HepG2 (cell line): Measurements from ENCODE around the gene VARS2. TPM values are rescaled to one million over a fixed set of nuclear protein-coding genes. Genes with fewer than 3 reads are reported as not detected.
A peak's percentile ranks its signal among the peaks of the same experiment; 100 is the strongest.

Experiments
- microRNA-seq: library from miRNA; unstranded; fragments of <30 nt; microRNA quantifications from one replicate; pipeline ENCODE4, GENCODE V29; 2020
- polyA plus RNA-seq, 8 experiments: library from polyadenylated mRNA; depleted of rRNA in 3 of 8; stranded (reverse) in 7 of 8; unstranded in 1 of 8; fragments of >200 nt; fragmentation: Illumina TruSeq in 4 of 8; extraction: Trizol in 4 of 8; gene quantifications; 2 replicates each; pipeline versions ENCODE4 v1.2.1 to v1.2.3, GENCODE V29; 2011 to 2016; ENCODE audit warnings: low read depth in 4 of 8, missing spikeins in 1 of 8, mixed read lengths in 1 of 8; ENCODE audit not compliant: insufficient read depth in 1 of 8
- small RNA-seq, 3 experiments: library from RNA; depleted of rRNA; stranded (forward); fragments of <200 nt; gene quantifications; one replicate each; pipeline ENCODE3, GENCODE V24; 2012; ENCODE audit warnings: low read depth in 2 of 3, low replicate concordance in 1 of 3; ENCODE audit not compliant: insufficient read length in 3 of 3, insufficient read depth in 2 of 3
- total RNA-seq, 5 experiments: library from RNA; depleted of rRNA; stranded (reverse); fragments of >200 nt; fragmentation: Illumina TruSeq; extraction: Trizol; gene quantifications; 2 replicates each; pipeline ENCODE4 v1.2.3, GENCODE V29; 2016; ENCODE audit warnings: low read depth in 1 of 5

VARS2 gene
- total and polyA plus RNA-seq, 2 of the 13 experiments (the other 11 are each of a cell fraction or from before 2014, with no cell fraction given), result 61.8 to 71.8 TPM

Small RNA genes within 50 kb of the gene (microRNA-seq; reads per million reads assigned to microRNA genes)
- 2.2 reads per million, percentile 11 among the genes with 10 or more reads in this experiment for gene MIR4640

Small RNA genes within 50 kb of the gene (small RNA-seq; reads per million reads assigned to genes)
- gene RF00019, result 0 reads per million in 3 experiments

Other genes with a start within 250 kb of the VARS2 start
- 48.2 and 58.5 TPM in 2 replicates for gene DHX16, start 241.2 kb upstream of the VARS2 start, total RNA-seq (2016; rRNA removed; fragmentation: Illumina TruSeq; extraction: Trizol)
- gene DHX16, start 241.2 kb upstream of the VARS2 start, polyA plus RNA-seq (2011; rRNA removed), result 57.0 and 73.4 TPM in 2 replicates
- gene PPP1R18, start 227.6 kb upstream of the VARS2 start, total RNA-seq (2016; rRNA removed; fragmentation: Illumina TruSeq; extraction: Trizol), result 3.1 and 4.9 TPM in 2 replicates
- 9.2 and 10.5 TPM in 2 replicates for gene PPP1R18, start 227.6 kb upstream of the VARS2 start, polyA plus RNA-seq (2011; rRNA removed)
- gene NRM, start 223.3 kb upstream of the VARS2 start, total RNA-seq (2016; rRNA removed; fragmentation: Illumina TruSeq; extraction: Trizol), result 7.4 and 16.0 TPM in 2 replicates
- gene NRM, start 223.3 kb upstream of the VARS2 start, polyA plus RNA-seq (2011; rRNA removed), result 12.5 TPM in 2 replicates
- 8.4 and 20.5 TPM in 2 replicates for gene MDC1, start 197.0 kb upstream of the VARS2 start, total RNA-seq (2016; rRNA removed; fragmentation: Illumina TruSeq; extraction: Trizol)
- 11.7 and 14.0 TPM in 2 replicates for gene MDC1, start 197.0 kb upstream of the VARS2 start, polyA plus RNA-seq (2011; rRNA removed)
- 911 and 1,275 TPM in 2 replicates for gene TUBB, start 193.9 kb upstream of the VARS2 start, total RNA-seq (2016; rRNA removed; fragmentation: Illumina TruSeq; extraction: Trizol)
- 980 and 1,163 TPM in 2 replicates for gene TUBB, start 193.9 kb upstream of the VARS2 start, polyA plus RNA-seq (2011; rRNA removed)
- 77.8 and 82.3 TPM in 2 replicates for gene FLOT1, start 171.6 kb upstream of the VARS2 start, total RNA-seq (2016; rRNA removed; fragmentation: Illumina TruSeq; extraction: Trizol)
- 130 and 150 TPM in 2 replicates for gene FLOT1, start 171.6 kb upstream of the VARS2 start, polyA plus RNA-seq (2011; rRNA removed)
- 28.7 and 51.1 TPM in 2 replicates for gene IER3, start 169.7 kb upstream of the VARS2 start, total RNA-seq (2016; rRNA removed; fragmentation: Illumina TruSeq; extraction: Trizol)
- gene IER3, start 169.7 kb upstream of the VARS2 start, polyA plus RNA-seq (2011; rRNA removed), result 131 and 151 TPM in 2 replicates
- 7.0 and 16.7 TPM in 2 replicates for gene DDR1, start 29.7 kb upstream of the VARS2 start, total RNA-seq (2016; rRNA removed; fragmentation: Illumina TruSeq; extraction: Trizol)
- 20.2 and 25.0 TPM in 2 replicates for gene DDR1, start 29.7 kb upstream of the VARS2 start, polyA plus RNA-seq (2011; rRNA removed)
- gene GTF2H4, start 6.0 kb upstream of the VARS2 start, total RNA-seq (2016; rRNA removed; fragmentation: Illumina TruSeq; extraction: Trizol), result 15.9 and 18.0 TPM in 2 replicates
- 49.3 and 58.3 TPM in 2 replicates for gene GTF2H4, start 6.0 kb upstream of the VARS2 start, polyA plus RNA-seq (2011; rRNA removed)
- gene SFTA2, start 17.9 kb downstream of the VARS2 start, total RNA-seq (2016; rRNA removed; fragmentation: Illumina TruSeq; extraction: Trizol), result not detected in 2 replicates
- not detected in 2 replicates for gene SFTA2, start 17.9 kb downstream of the VARS2 start, polyA plus RNA-seq (2011; rRNA removed)
- gene MUCL3, start 26.7 kb downstream of the VARS2 start, total RNA-seq (2016; rRNA removed; fragmentation: Illumina TruSeq; extraction: Trizol), result not detected in 2 replicates
- gene MUCL3, start 26.7 kb downstream of the VARS2 start, polyA plus RNA-seq (2011; rRNA removed), result not detected in 2 replicates
- gene MUC21, start 69.5 kb downstream of the VARS2 start, total RNA-seq (2016; rRNA removed; fragmentation: Illumina TruSeq; extraction: Trizol), result not detected in 2 replicates
- gene MUC21, start 69.5 kb downstream of the VARS2 start, polyA plus RNA-seq (2011; rRNA removed), result not detected in 2 replicates
- not detected in 2 replicates for gene MUC22, start 96.2 kb downstream of the VARS2 start, total RNA-seq (2016; rRNA removed; fragmentation: Illumina TruSeq; extraction: Trizol)
- not detected in 2 replicates for gene MUC22, start 96.2 kb downstream of the VARS2 start, polyA plus RNA-seq (2011; rRNA removed)
- not detected in 2 replicates for gene C6orf15, start 198.3 kb downstream of the VARS2 start, total RNA-seq (2016; rRNA removed; fragmentation: Illumina TruSeq; extraction: Trizol)
- gene C6orf15, start 198.3 kb downstream of the VARS2 start, polyA plus RNA-seq (2011; rRNA removed), result not detected in 2 replicates
- gene PSORS1C1, start 200.6 kb downstream of the VARS2 start, total RNA-seq (2016; rRNA removed; fragmentation: Illumina TruSeq; extraction: Trizol), result 0.02 TPM in 1 of 2 replicates, not detected in the other
- 0.01 and 0.24 TPM in 2 replicates for gene PSORS1C1, start 200.6 kb downstream of the VARS2 start, polyA plus RNA-seq (2011; rRNA removed)
- not detected in 2 replicates for gene CDSN, start 206.2 kb downstream of the VARS2 start, total RNA-seq (2016; rRNA removed; fragmentation: Illumina TruSeq; extraction: Trizol)
- not detected in 2 replicates for gene CDSN, start 206.2 kb downstream of the VARS2 start, polyA plus RNA-seq (2011; rRNA removed)
- not detected in 2 replicates for gene PSORS1C2, start 224.8 kb downstream of the VARS2 start, total RNA-seq (2016; rRNA removed; fragmentation: Illumina TruSeq; extraction: Trizol)
- not detected in 2 replicates for gene PSORS1C2, start 224.8 kb downstream of the VARS2 start, polyA plus RNA-seq (2011; rRNA removed)
- 20.2 and 28.2 TPM in 2 replicates for gene CCHCR1, start 243.6 kb downstream of the VARS2 start, total RNA-seq (2016; rRNA removed; fragmentation: Illumina TruSeq; extraction: Trizol)
- 14.6 and 17.2 TPM in 2 replicates for gene CCHCR1, start 243.6 kb downstream of the VARS2 start, polyA plus RNA-seq (2011; rRNA removed)
- gene TCF19, start 244.4 kb downstream of the VARS2 start, total RNA-seq (2016; rRNA removed; fragmentation: Illumina TruSeq; extraction: Trizol), result 20.5 and 22.2 TPM in 2 replicates
- 4.2 and 4.9 TPM in 2 replicates for gene TCF19, start 244.4 kb downstream of the VARS2 start, polyA plus RNA-seq (2011; rRNA removed)